SU-DHL-6 (cell line): ENCODE measurements around the gene SEMG1.

Experiments used
- H2AFZ ChIP-seq: fragments of 200-600 bp; sonication (generic); 2 replicates; pipeline ENCODE4 v1.6.1; 2014; ENCODE audit warnings: low read depth, mild to moderate bottlenecking, moderate library complexity, mixed read lengths, antibody characterized with exemption, low read length; ENCODE audit not compliant: severe bottlenecking
- H3F3A ChIP-seq: fragments of 200-600 bp; shearing (Covaris generic); 2 replicates; pipeline ENCODE4 v1.6.0; 2016; ENCODE audit warnings: antibody characterized with exemption, mild to moderate bottlenecking; ENCODE audit not compliant: insufficient read depth
- H3K27ac ChIP-seq: fragments of 200-600 bp; sonication (generic); 2 replicates; pipeline ENCODE4 v1.5.1; 2016; ENCODE audit warnings: low read depth, mild to moderate bottlenecking, low read length, moderate library complexity, mixed read lengths
- H3K27me3 ChIP-seq: fragments of 200-600 bp; sonication (generic), shearing (Covaris generic); 2 replicates; pipeline ENCODE4 v1.6.0; 2014; ENCODE audit warnings: mild to moderate bottlenecking, low read length
- H3K36me3 ChIP-seq: fragments of 200-600 bp; sonication (generic); 2 replicates; pipeline ENCODE4 v1.6.1; 2014; ENCODE audit warnings: mild to moderate bottlenecking, low read length, mixed read lengths
- H3K4me2 ChIP-seq: fragments of 300-600, 200-600 bp; shearing (Covaris generic), sonication (generic); 2 replicates; pipeline ENCODE4 v1.6.0; 2014; ENCODE audit warnings: low read length, low read depth, mild to moderate bottlenecking; ENCODE audit not compliant: poor library complexity, severe bottlenecking
- H3K4me3 ChIP-seq: fragments of 200-600 bp; sonication (generic); 2 replicates; pipeline ENCODE4 v1.5.1; 2014; ENCODE audit warnings: antibody characterized with exemption, low read length, mild to moderate bottlenecking, mixed read lengths; ENCODE audit not compliant: insufficient read depth, poor library complexity, severe bottlenecking
- H3K79me2 ChIP-seq: fragments of 200-600 bp; sonication (generic); 2 replicates; pipeline ENCODE4 v1.6.1; 2014; ENCODE audit warnings: mild to moderate bottlenecking, low read length, moderate library complexity; ENCODE audit not compliant: insufficient read depth
- H3K9ac ChIP-seq: fragments of 200-600 bp; sonication (generic); 2 replicates; pipeline ENCODE4 v1.7.0; 2014; ENCODE audit warnings: mild to moderate bottlenecking, low read length
- H3K9me2 ChIP-seq: fragments of 200-600 bp; sonication (generic); replicated peaks from 2 replicates; pipeline ENCODE4 v1.6.1; 2014; ENCODE audit warnings: low read length; ENCODE audit not compliant: insufficient read depth
- H3K9me3 ChIP-seq: fragments of 200-600 bp; sonication (generic); 2 replicates; pipeline ENCODE4 v1.6.1; 2014; ENCODE audit warnings: low read length, mixed read lengths; ENCODE audit not compliant: insufficient read depth
- H4K20me1 ChIP-seq: fragments of 200-600 bp; sonication (generic); 2 replicates; pipeline ENCODE4 v1.6.1; 2014; ENCODE audit warnings: low read depth, mild to moderate bottlenecking, antibody characterized with exemption, low read length, moderate library complexity, mixed read lengths
- CTCF ChIP-seq: fragments of 200-600 bp; sonication (generic); IDR thresholded peaks from one replicate; pipeline ENCODE4 v1.5.1; 2017; ENCODE audit warnings: antibody characterized with exemption, mild to moderate bottlenecking, low read length, moderate library complexity; ENCODE audit not compliant: insufficient read depth, poor library complexity, severe bottlenecking
- EZH2phosphoT487 ChIP-seq: fragments of 200-600 bp; sonication (generic), shearing (Covaris generic); conservative IDR thresholded peaks from 2 replicates; pipeline ENCODE4 v1.6.1; 2018; ENCODE audit warnings: mild to moderate bottlenecking, antibody characterized with exemption, low read length, moderate library complexity, mixed read lengths

SEMG1 gene

DNA sequence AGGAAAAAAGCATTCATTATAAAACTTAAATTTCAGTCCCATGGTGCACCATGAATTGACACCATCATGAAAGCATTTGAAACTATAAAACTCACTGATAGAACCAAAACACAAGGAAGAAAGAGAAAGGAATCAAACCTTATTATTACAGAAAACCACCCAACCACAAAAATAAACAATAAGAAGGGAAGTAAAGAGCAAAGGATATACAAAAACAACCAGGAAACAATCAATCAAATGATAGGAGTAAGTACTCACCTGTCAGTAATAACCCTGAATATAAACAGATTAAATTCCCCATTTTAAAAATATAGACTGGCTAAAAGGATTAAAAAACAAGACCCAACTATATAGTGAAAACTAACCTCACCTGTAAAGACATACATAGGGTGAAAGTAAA, 41.8 kb downstream of the SEMG1 start:
- Histone ChIP-seq H3K27ac (no peak overlapping the region), H3K27me3 (peaks cover 4% of the 10 kb centered on the region; the same call in 1 of the 2 replicates), H3F3A (no peaks in the 10 kb centered on the region), H3K36me3 (no peaks in the 10 kb centered on the region), H4K20me1 (no peaks in the 10 kb centered on the region), H3K4me2 (no peak overlapping the region), H3K9me2 (no peaks in the 10 kb centered on the region), H3K9ac (no peak overlapping the region), H3K4me3 (no peak overlapping the region), H3K9me3 (no peaks in the 10 kb centered on the region), H3K79me2 (no peaks in the 10 kb centered on the region), H2AFZ (no peak overlapping the region)
- TF ChIP-seq CTCF: no peak
- no peak for TF ChIP-seq EZH2phosphoT487

DNA sequence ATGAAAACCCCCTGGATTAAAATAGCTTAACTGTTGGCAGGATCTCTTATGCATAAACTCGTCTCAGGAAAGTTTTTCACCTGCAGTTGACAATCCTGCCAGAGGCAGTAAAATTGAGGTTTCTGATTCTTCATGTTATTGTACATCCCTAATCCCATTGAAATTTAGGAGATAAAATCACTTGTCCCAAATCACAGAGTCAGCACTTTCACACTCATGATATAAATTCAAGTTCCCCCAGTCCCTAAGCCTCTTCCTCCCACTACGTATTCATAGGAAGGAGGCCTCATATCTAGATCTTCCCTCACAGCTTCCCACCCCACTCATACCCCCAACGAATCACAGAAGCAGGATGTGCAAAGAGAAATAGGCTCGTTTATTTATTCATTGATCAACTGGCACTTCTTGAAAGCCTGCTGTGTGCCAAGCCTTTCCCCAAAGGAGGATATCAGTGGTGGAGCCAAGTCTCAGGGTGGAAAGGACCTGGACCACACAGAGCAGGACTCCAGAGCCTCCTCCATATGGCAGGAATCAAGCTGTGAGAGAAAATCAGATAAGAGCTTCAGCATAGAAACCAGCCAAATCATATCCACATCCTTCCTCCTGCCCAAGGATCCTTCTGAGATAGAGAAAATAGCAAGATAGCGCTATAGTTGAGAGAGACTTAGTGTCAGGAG, 45.2 kb downstream of the SEMG1 start:
- no peaks in the 10 kb centered on the region for H3F3A ChIP-seq
- H3K9me3 ChIP-seq: no peaks in the 10 kb centered on the region
- TF ChIP-seq CTCF (no peak), EZH2phosphoT487 (no peak)
- H3K4me2 ChIP-seq: no peak overlapping the region
- no peaks in the 10 kb centered on the region for H3K9me2 ChIP-seq
- no peaks in the 10 kb centered on the region for H3K36me3 ChIP-seq
- no peaks in the 10 kb centered on the region for H3K79me2 ChIP-seq
- no peak overlapping the region for H3K9ac ChIP-seq
- no peak overlapping the region for H3K27ac ChIP-seq
- no peak overlapping the region for H3K4me3 ChIP-seq
- no peaks in the 10 kb centered on the region for H4K20me1 ChIP-seq
- H3K27me3 ChIP-seq: peaks cover 4% of the 10 kb centered on the region; the same call in 1 of the 2 replicates
- no peak overlapping the region for H2AFZ ChIP-seq

DNA sequence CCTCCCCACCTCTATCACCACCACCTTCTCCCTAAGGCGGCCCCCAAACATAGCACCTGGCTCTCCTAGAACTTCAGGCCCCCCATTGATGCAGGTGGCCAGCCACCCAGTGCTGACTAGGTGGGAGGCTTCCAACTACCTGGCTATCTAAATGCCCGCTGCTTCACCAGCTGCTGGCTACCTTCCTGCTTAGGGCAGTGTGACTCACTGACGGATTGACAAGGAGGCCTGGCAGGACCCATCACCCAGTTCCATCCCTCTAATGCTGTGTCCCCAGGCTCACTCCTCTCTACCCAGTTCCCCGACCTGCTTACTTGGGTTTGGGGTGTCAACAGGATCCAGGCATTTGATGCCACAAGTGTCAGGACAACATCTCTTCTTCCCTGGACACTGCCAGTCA, 46.4 kb downstream of the SEMG1 start:
- H3K9me3 ChIP-seq: no peaks in the 10 kb centered on the region
- peaks cover 3% of the 10 kb centered on the region; the same call in 1 of the 2 replicates for H3K27me3 ChIP-seq
- no peaks in the 10 kb centered on the region for H3K79me2 ChIP-seq
- no peak for TF ChIP-seq CTCF
- no peak for TF ChIP-seq EZH2phosphoT487
- H3K9me2 ChIP-seq: no peaks in the 10 kb centered on the region
- H3K4me2 ChIP-seq: no peak overlapping the region
- no peaks in the 10 kb centered on the region for H3K36me3 ChIP-seq
- H3F3A ChIP-seq: no peaks in the 10 kb centered on the region
- H2AFZ ChIP-seq: no peak overlapping the region
- no peak overlapping the region for H3K27ac ChIP-seq
- H3K9ac ChIP-seq: no peak overlapping the region
- no peak overlapping the region for H3K4me3 ChIP-seq
- H4K20me1 ChIP-seq: no peaks in the 10 kb centered on the region
